ENCODE data around the gene ZNF587B. TPM values are rescaled to one million over a fixed set of nuclear protein-coding genes. Genes with fewer than 3 reads are reported as not detected.
"Not testable (repeated sequence)": the region's sequence is repeated elsewhere in the genome, so short reads cannot be mapped to it uniquely, and the experiment has no call there.

Gene ZNF587B
- total and polyA plus RNA-seq, 12 donors = 3.1 to 20.1 (median 8.3) TPM

GRCh38 chr19:57849666-57850473 is 19.8 kb downstream of the ZNF587B start, which contains the start of gene ZNF587:
ZNF587 (plus strand) TSS chr19:57849859; CDS start chr19:57850039, 180 bp downstream.
- peak; percentile 70 to 88 (median 78) for DNase-seq
- not testable (repeated sequence) for H3K36me3 ChIP-seq (replicated peaks in 1 of 2)

GRCh38 chr19:57850553-57851017 is 20.5 kb downstream of the ZNF587B start:
- Histone ChIP-seq H3K27me3 (no peaks in the 10 kb centered on the region), H3K4me3 (peak overlapping the region in 3 of 4 donors; percentile 13 to 78 (median 62)), H3K9me3 (replicated peaks in 1 of 3) (no peaks in the 10 kb centered on the region), H3K27ac (peak overlapping the region in 2 of 5 donors; percentile 67 to 75), H3K4me1 (replicated peaks in 1 of 2) (peaks cover 0 to 16% of the 10 kb centered on the region in 2 donors), H3K36me3 (replicated peaks in 1 of 2) (no peaks in the 10 kb centered on the region)
- intact Hi-C loops (cut with DNase I) = no loop called here
- no peak for DNase-seq
- 9 to 20% (median 14%) methylated on average over 10 to 11 of the region's 11 CpGs for WGBS, 4 donors
- TF ChIP-seq POLR2A (IDR thresholded peaks at IDR 0.05) = no peak
- TF ChIP-seq CTCF (IDR thresholded peaks at IDR 0.05) = no peak

More at GRCh38 chr19:57849666-57850473, 19.8 kb downstream of the ZNF587B start, which contains the start of gene ZNF587:
- peaks cover 0 to 16% of the 10 kb centered on the region in 2 donors for H3K4me1 ChIP-seq (replicated peaks in 1 of 2)
- peak in 1 of 2 donors; percentile 52 for TF ChIP-seq POLR2A (IDR thresholded peaks at IDR 0.05)
- 0 to 2% (median 1%) methylated on average over 13 to 42 of the region's 42 CpGs for WGBS, 4 donors
- H3K4me3 ChIP-seq = peak within 1 kb of the TSS; percentile 13 to 78 (median 57)
- H3K27ac ChIP-seq = peak within 1 kb of the TSS in 4 of 5 donors; percentile 53 to 75 (median 71)
- intact Hi-C loops (cut with DNase I); H3K27me3 ChIP-seq; H3K9me3 ChIP-seq (replicated peaks in 1 of 3): not testable (repeated sequence)

- H3K4me3 ChIP-seq; H3K27ac ChIP-seq; DNase-seq; H3K36me3 ChIP-seq (replicated peaks in 1 of 2); H3K27me3 ChIP-seq; H3K9me3 ChIP-seq (replicated peaks in 1 of 3); intact Hi-C loops (cut with DNase I): not testable (repeated sequence)
- 86 to 94% (median 89%) methylated on average over 3 to 5 of the region's 6 CpGs for WGBS, 4 donors
- peaks cover 0 to 16% of the 10 kb centered on the region in 2 donors for H3K4me1 ChIP-seq (replicated peaks in 1 of 2)
Measured at GRCh38 chr19:57851812-57852603, 21.9 kb downstream of the ZNF587B start.

GRCh38 chr19:57854117-57854516 is 24.0 kb downstream of the ZNF587B start:
- WGBS, 4 donors = 83 to 94% (median 94%) methylated on average over 2 of the region's 2 CpGs
- H3K27me3 ChIP-seq; H3K27ac ChIP-seq; H3K9me3 ChIP-seq (replicated peaks in 1 of 3); H3K4me3 ChIP-seq; intact Hi-C loops (cut with DNase I); DNase-seq: not testable (repeated sequence)
- Histone ChIP-seq H3K4me1 (replicated peaks in 1 of 2) (peaks cover 0 to 16% of the 10 kb centered on the region in 2 donors), H3K36me3 (replicated peaks in 1 of 2) (peaks cover 0 to 20% of the 10 kb centered on the region in 2 donors)

GRCh38 chr19:57862351-57862750 is 32.3 kb downstream of the ZNF587B start:
- H3K4me1 ChIP-seq (replicated peaks in 1 of 2); intact Hi-C loops (cut with DNase I); H3K27ac ChIP-seq; H3K4me3 ChIP-seq; H3K27me3 ChIP-seq; DNase-seq: not testable (repeated sequence)
- 90 to 96% (median 91%) methylated on average over 3 of the region's 3 CpGs for WGBS, 4 donors
- peaks cover 0 to 11% (median 0%) of the 10 kb centered on the region in 3 donors for H3K9me3 ChIP-seq (replicated peaks in 1 of 3)
- H3K36me3 ChIP-seq (replicated peaks in 1 of 2) = peaks cover 0 to 76% of the 10 kb centered on the region in 2 donors
